Activated CD4-positive, CD25-positive, alpha-beta regulatory T cell (primary cell): Measurements from ENCODE around the gene NEUROG1.

ENCODE experiments used
- DNase-seq, 4 experiments: peaks; one replicate each; lab custom pipeline; 2025; lab: John Stamatoyannopoulos, UW

NEUROG1 gene

GRCh38 chr5:135493406-135494180 lies 42.2 kb downstream of the NEUROG1 start:
- no peak for DNase-seq

GRCh38 chr5:135492319-135492626 lies 43.5 kb downstream of the NEUROG1 start:
- no peak for DNase-seq

GRCh38 chr5:135491552-135492318 lies 44.0 kb downstream of the NEUROG1 start:
- DNase-seq = no peak

GRCh38 chr5:135491038-135491551 lies 44.7 kb downstream of the NEUROG1 start:
- DNase-seq = no peak

GRCh38 chr5:135490245-135491037 lies 45.3 kb downstream of the NEUROG1 start:
- DNase-seq = no peak

- DNase-seq = no peak
Measured at GRCh38 chr5:135489466-135490244, 46.1 kb downstream of the NEUROG1 start.

GRCh38 chr5:135488727-135489465 lies 46.9 kb downstream of the NEUROG1 start:
- DNase-seq = no peak

GRCh38 chr5:135487839-135488514 lies 47.8 kb downstream of the NEUROG1 start:
- no peak for DNase-seq

GRCh38 chr5:135487037-135487395 lies 48.7 kb downstream of the NEUROG1 start:
- no peak for DNase-seq

GRCh38 chr5:135486131-135487036 lies 49.4 kb downstream of the NEUROG1 start:
- no peak for DNase-seq

GRCh38 chr5:135484674-135485086 lies 51.1 kb downstream of the NEUROG1 start:
- no peak for DNase-seq
